ENCODE measurements around the gene FHOD3. TPM values are rescaled to one million over a fixed set of nuclear protein-coding genes. Genes with fewer than 3 reads are reported as not detected.
A peak's percentile ranks its signal among the peaks of the same experiment; 100 is the strongest.

The FHOD3 gene
- polyA plus RNA-seq, 1 donor, result 42.4 TPM

- DNase-seq, result no peak
Observed at GRCh38 chr18:36406805-36407204, 109.3 kb downstream of the FHOD3 start.

- no peak for DNase-seq
Observed at GRCh38 chr18:36408606-36409005, 111.1 kb downstream of the FHOD3 start.

- DNase-seq, result no peak
Observed at GRCh38 chr18:36409779-36410178, 112.3 kb downstream of the FHOD3 start.

- no peak for DNase-seq
Observed at GRCh38 chr18:36410346-36410745, 112.8 kb downstream of the FHOD3 start.

- no peak for DNase-seq
Observed at GRCh38 chr18:36411745-36412168, 114.2 kb downstream of the FHOD3 start.

GRCh38 chr18:36412778-36413177 is 115.3 kb downstream of the FHOD3 start:
- DNase-seq, result no peak

GRCh38 chr18:36415171-36415570 is 117.7 kb downstream of the FHOD3 start:
- DNase-seq, result no peak

GRCh38 chr18:36415625-36416024 is 118.1 kb downstream of the FHOD3 start:
- DNase-seq, result no peak

GRCh38 chr18:36419188-36419899 is 121.8 kb downstream of the FHOD3 start:
- no peak for DNase-seq

GRCh38 chr18:36419900-36420531 is 122.5 kb downstream of the FHOD3 start:
- peak; percentile 39 for DNase-seq

- no peak for DNase-seq
Observed at GRCh38 chr18:36420826-36421225, 123.3 kb downstream of the FHOD3 start.

- DNase-seq, result no peak
Observed at GRCh38 chr18:36424741-36425142, 127.2 kb downstream of the FHOD3 start.

GRCh38 chr18:36427369-36427768 is 129.9 kb downstream of the FHOD3 start:
- no peak for DNase-seq

GRCh38 chr18:36427831-36428230 is 130.3 kb downstream of the FHOD3 start:
- no peak for DNase-seq

GRCh38 chr18:36428431-36429029 is 131.0 kb downstream of the FHOD3 start:
- DNase-seq, result no peak

GRCh38 chr18:36432880-36433555 is 135.5 kb downstream of the FHOD3 start:
- no peak for DNase-seq

- no peak for DNase-seq
Observed at GRCh38 chr18:36436387-36436786, 138.9 kb downstream of the FHOD3 start.

- DNase-seq, result no peak
Observed at GRCh38 chr18:36440614-36441013, 143.1 kb downstream of the FHOD3 start.

- DNase-seq, result no peak
Observed at GRCh38 chr18:36441426-36442240, 144.1 kb downstream of the FHOD3 start.

GRCh38 chr18:36442717-36443116 is 145.2 kb downstream of the FHOD3 start:
- DNase-seq, result no peak

GRCh38 chr18:36446059-36446458 is 148.5 kb downstream of the FHOD3 start:
- DNase-seq, result no peak
